Esophagus squamous epithelium (tissue), 4 donors: ENCODE results near the gene LHPP.

ENCODE experiments used
- POLR2A ChIP-seq, 4 donors: fragments of 450-650 bp; IDR thresholded peaks; one replicate each; pipeline ENCODE4 v1.6.1; 2017; ENCODE audit warnings: antibody characterized with exemption in 4 of 4, mild to moderate bottlenecking in 4 of 4, moderate library complexity in 3 of 4
- TF ChIP-seq, protein P1 (sequence below), 6 experiments: fragments of 450-650 bp in 4 of 6; fragments of 200-600 bp in 2 of 6; sonication (generic) in 2 of 6; IDR thresholded peaks; one replicate each; pipeline ENCODE4 v1.5.1; 2016 to 2019; ENCODE audit warnings: antibody characterized with exemption in 6 of 6, mild to moderate bottlenecking in 4 of 6, moderate library complexity in 4 of 6

DNA sequence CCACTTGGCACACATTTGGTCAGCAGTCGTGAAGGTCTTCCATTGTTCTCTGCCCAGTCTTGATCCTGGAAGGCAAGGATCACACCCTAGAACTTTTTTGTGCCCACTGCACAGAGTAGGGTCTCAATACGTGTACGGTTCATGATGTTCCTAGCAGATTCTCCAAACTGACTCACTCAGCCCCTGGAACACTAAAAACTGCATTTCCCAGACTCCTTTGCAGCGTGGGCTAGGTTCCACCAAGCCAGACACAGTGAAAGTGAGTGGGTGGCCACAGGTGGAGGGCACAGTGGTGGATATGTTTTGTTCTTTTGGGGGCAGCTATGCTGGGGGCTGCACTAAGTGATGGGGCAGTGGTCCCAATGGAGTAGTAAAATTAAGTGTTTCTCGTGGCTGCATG is 1.5 kb upstream of the LHPP start:
- TF ChIP-seq, protein P1, sequence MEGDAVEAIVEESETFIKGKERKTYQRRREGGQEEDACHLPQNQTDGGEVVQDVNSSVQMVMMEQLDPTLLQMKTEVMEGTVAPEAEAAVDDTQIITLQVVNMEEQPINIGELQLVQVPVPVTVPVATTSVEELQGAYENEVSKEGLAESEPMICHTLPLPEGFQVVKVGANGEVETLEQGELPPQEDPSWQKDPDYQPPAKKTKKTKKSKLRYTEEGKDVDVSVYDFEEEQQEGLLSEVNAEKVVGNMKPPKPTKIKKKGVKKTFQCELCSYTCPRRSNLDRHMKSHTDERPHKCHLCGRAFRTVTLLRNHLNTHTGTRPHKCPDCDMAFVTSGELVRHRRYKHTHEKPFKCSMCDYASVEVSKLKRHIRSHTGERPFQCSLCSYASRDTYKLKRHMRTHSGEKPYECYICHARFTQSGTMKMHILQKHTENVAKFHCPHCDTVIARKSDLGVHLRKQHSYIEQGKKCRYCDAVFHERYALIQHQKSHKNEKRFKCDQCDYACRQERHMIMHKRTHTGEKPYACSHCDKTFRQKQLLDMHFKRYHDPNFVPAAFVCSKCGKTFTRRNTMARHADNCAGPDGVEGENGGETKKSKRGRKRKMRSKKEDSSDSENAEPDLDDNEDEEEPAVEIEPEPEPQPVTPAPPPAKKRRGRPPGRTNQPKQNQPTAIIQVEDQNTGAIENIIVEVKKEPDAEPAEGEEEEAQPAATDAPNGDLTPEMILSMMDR (IDR thresholded peaks at IDR 0.05) = no peak
- no peak for TF ChIP-seq POLR2A (IDR thresholded peaks at IDR 0.05)
